ENCODE measurements around the gene OR2F1. TPM values are rescaled to one million over a fixed set of nuclear protein-coding genes. Genes with fewer than 3 reads are reported as not detected.

The OR2F1 gene
- total RNA-seq, 3 donors from 2014 or later, result not detected

DNA sequence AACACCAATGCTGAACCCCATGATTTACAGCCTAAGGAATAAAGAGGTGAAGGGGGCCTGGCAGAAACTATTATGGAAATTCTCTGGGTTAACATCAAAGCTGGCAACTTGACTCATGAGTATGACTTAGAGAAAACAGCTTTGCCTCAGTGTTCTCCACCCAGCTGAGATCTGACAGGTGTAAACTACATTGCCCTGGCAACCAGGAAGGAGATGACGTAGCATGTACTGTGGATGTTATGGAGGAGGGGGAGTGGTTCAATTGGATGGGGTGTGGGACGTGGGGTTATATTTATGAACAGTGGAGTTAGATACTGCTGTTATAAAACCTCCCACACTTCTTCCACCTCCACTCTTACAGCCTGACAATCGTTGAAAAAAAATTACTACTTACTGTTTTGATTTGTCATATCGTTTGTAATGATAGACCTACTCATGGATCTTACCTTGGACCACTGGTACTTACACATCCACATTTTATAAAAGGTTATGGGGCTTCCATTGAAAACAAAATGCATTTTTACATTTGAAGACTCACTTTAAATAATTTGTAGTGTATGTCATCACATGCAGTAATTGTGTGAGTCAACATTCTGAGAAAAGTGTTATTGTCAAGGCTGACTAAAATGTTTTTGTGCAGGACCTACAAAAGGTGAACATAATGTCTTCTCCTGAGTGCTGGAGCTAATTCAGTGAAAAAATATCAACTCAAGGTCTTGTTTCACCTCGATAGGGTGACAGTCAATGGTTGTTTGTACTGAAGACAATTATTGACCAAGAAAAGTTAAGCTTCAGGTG, 6.4 kb downstream of the OR2F1 start:
- no peaks in the 10 kb centered on the region for H3K36me3 ChIP-seq (ENCODE audit: low read depth)
- no peaks in the 10 kb centered on the region for H3K4me1 ChIP-seq (ENCODE audit: low read depth)
- TF ChIP-seq, protein P1, sequence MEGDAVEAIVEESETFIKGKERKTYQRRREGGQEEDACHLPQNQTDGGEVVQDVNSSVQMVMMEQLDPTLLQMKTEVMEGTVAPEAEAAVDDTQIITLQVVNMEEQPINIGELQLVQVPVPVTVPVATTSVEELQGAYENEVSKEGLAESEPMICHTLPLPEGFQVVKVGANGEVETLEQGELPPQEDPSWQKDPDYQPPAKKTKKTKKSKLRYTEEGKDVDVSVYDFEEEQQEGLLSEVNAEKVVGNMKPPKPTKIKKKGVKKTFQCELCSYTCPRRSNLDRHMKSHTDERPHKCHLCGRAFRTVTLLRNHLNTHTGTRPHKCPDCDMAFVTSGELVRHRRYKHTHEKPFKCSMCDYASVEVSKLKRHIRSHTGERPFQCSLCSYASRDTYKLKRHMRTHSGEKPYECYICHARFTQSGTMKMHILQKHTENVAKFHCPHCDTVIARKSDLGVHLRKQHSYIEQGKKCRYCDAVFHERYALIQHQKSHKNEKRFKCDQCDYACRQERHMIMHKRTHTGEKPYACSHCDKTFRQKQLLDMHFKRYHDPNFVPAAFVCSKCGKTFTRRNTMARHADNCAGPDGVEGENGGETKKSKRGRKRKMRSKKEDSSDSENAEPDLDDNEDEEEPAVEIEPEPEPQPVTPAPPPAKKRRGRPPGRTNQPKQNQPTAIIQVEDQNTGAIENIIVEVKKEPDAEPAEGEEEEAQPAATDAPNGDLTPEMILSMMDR (IDR thresholded peaks at IDR 0.05), result no peak
- no peak overlapping the region for H3K4me3 ChIP-seq
- H3K9me3 ChIP-seq, result no peaks in the 10 kb centered on the region
- peak in 1 of 3 donors; percentile 10 for DNase-seq
- intact Hi-C loops (cut with DNase I, micrococcal nuclease), result no loop called here
- peak; percentile 85 for ATAC-seq

DNA sequence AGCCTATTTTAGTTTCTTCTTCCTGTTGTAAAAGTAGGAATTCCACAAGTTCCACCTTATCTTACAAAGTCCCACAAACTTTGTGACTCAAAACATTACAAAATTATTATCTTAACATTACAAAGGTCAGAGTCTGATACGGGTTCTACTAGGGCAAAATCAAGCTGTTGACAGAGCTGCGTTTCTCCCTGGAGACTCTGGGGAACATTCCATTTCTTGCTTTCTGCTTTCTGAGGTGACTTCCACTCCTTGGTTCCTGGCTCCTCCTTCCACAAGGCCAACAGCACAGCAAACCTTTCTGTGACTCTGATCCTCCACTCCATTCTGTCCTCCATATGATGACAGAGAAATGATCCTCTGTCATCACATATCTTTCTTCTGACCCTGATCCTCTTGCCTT, 10.6 kb downstream of the OR2F1 start:
- DNase-seq, result no peak
- TF ChIP-seq, protein P1 (IDR thresholded peaks at IDR 0.05), result no peak
- H3K4me3 ChIP-seq, result no peak overlapping the region
- intact Hi-C loops (cut with DNase I, micrococcal nuclease), result no loop called here
- ATAC-seq, result peak; percentile 52
- H3K36me3 ChIP-seq (ENCODE audit: low read depth), result no peaks in the 10 kb centered on the region
- H3K9me3 ChIP-seq, result no peaks in the 10 kb centered on the region
- no peaks in the 10 kb centered on the region for H3K4me1 ChIP-seq (ENCODE audit: low read depth)

DNA sequence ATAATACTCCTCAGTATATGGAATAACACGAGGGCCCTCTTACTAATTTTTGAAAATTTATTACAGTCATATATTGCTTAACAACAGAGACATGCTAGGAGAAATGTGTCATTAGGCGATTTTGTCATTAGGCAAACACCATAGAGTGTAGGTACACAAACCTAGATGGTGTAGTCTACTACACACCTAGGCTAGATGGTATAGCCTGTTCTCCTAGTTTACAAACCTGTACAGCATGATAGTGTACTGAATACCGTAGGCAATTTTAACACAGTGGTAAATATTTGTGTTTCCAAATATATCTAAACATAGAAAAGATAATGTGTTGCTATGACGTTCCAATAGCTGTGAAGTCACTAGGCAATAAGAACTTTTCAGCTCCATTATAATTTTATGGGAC, 12.8 kb downstream of the OR2F1 start:
- DNase-seq (no peak), ATAC-seq (no peak)
- Histone ChIP-seq H3K9me3 (no peaks in the 10 kb centered on the region), H3K4me3 (no peak overlapping the region), H3K36me3 (ENCODE audit: low read depth) (no peaks in the 10 kb centered on the region), H3K4me1 (ENCODE audit: low read depth) (no peaks in the 10 kb centered on the region)
- intact Hi-C loops (cut with DNase I, micrococcal nuclease), result no loop called here
- TF ChIP-seq, protein P1 (IDR thresholded peaks at IDR 0.05), result no peak

GRCh38 chr7:143973870-143974416, 19.3 kb downstream of the OR2F1 start:
- Histone ChIP-seq H3K36me3 (ENCODE audit: low read depth) (no peaks in the 10 kb centered on the region), H3K4me1 (ENCODE audit: low read depth) (no peaks in the 10 kb centered on the region), H3K9me3 (no peaks in the 10 kb centered on the region), H3K4me3 (no peak overlapping the region)
- DNase-seq (peak in 1 of 3 donors; percentile 7), ATAC-seq (peak; percentile 49)
- TF ChIP-seq, protein P1 (IDR thresholded peaks at IDR 0.05), result no peak
- intact Hi-C loops (cut with DNase I, micrococcal nuclease), result no loop called here

DNA sequence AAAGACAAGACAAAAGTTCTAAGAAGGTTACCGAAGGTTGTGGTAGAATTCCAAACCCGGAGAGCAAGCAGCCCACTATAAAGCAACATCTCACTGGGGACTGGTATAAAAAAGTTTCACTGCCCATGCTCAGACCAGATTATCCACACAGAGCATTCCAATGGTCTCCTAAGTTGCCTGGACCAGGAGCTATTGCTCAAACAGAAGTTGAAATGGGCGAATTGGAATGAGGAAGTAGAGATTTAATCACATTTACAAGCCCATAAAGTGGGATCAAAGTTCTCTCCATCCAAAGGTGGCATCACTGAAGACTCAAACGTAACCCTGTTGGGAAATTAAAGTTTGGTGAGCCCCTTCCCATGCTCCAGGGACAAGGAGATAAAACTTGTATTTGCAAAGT, 19.8 kb downstream of the OR2F1 start:
- ATAC-seq (peak; percentile 99), DNase-seq (peak in 1 of 3 donors; percentile 40)
- Histone ChIP-seq H3K4me1 (ENCODE audit: low read depth) (no peaks in the 10 kb centered on the region), H3K4me3 (no peak overlapping the region), H3K9me3 (no peaks in the 10 kb centered on the region), H3K36me3 (ENCODE audit: low read depth) (no peaks in the 10 kb centered on the region)
- TF ChIP-seq, protein P1 (IDR thresholded peaks at IDR 0.05), result no peak
- intact Hi-C loops (cut with DNase I, micrococcal nuclease), result no loop called here

Measured in mucosa of descending colon (tissue), 3 donors.